EH (cell line): Measurements from ENCODE around the gene NAV2.

ENCODE experiments used
- DNase-seq: peaks from one replicate; pipeline ENCODE4 v3.0.0-alpha.2; 2015; ENCODE audit warnings: low read depth

Gene NAV2

GRCh38 chr11:20037396-20038153, 324.9 kb downstream of the NAV2 start:
- DNase-seq: no peak

- no peak for DNase-seq
Observed at GRCh38 chr11:20038412-20038811, 325.8 kb downstream of the NAV2 start.

GRCh38 chr11:20038972-20039371, 326.3 kb downstream of the NAV2 start:
- no peak for DNase-seq

- peak; percentile 80 for DNase-seq
Observed at GRCh38 chr11:20041499-20041898, 328.9 kb downstream of the NAV2 start.

- peak; percentile 46 for DNase-seq
Observed at GRCh38 chr11:20042045-20042639, 329.5 kb downstream of the NAV2 start.

GRCh38 chr11:20042811-20043341, 330.2 kb downstream of the NAV2 start:
- no peak for DNase-seq

GRCh38 chr11:20043992-20044391, 331.4 kb downstream of the NAV2 start:
- no peak for DNase-seq

GRCh38 chr11:20045098-20045688, 332.6 kb downstream of the NAV2 start:
- DNase-seq: no peak

- no peak for DNase-seq
Observed at GRCh38 chr11:20046416-20046815, 333.8 kb downstream of the NAV2 start.

- peak; percentile 53 for DNase-seq
Observed at GRCh38 chr11:20047006-20047768, 334.6 kb downstream of the NAV2 start.

- DNase-seq: no peak
Observed at GRCh38 chr11:20047769-20048154, 335.1 kb downstream of the NAV2 start.

- DNase-seq: peak; percentile 82
Observed at GRCh38 chr11:20048246-20048645, 335.6 kb downstream of the NAV2 start.

- DNase-seq: no peak
Observed at GRCh38 chr11:20048707-20049106, 336.1 kb downstream of the NAV2 start.

- peak; percentile 77 for DNase-seq
Observed at GRCh38 chr11:20049231-20049630, 336.6 kb downstream of the NAV2 start.

GRCh38 chr11:20050048-20050447, 337.4 kb downstream of the NAV2 start:
- no peak for DNase-seq

GRCh38 chr11:20050551-20051333, 338.1 kb downstream of the NAV2 start:
- peak; percentile 82 for DNase-seq

- peak; percentile 49 for DNase-seq
Observed at GRCh38 chr11:20051469-20052399, 339.1 kb downstream of the NAV2 start.

GRCh38 chr11:20053572-20053971, 340.9 kb downstream of the NAV2 start:
- DNase-seq: no peak

GRCh38 chr11:20054584-20054983, 341.9 kb downstream of the NAV2 start:
- DNase-seq: no peak

- peak; percentile 68 for DNase-seq
Observed at GRCh38 chr11:20055312-20055711, 342.7 kb downstream of the NAV2 start.
